Stimulated activated CD4-positive, alpha-beta T cell treated with anti-CD3 and anti-CD28 coated beads, Interleukin-12 subunit alpha, Interleukin-12 subunit beta, amount 100 ng/mL, for 48 hours (primary cell): ENCODE data around the gene MYLK.

ENCODE experiments used
- DNase-seq, 3 donors: peaks; one replicate each; pipeline ENCODE4 v3.0.0-alpha.2; 2020; ENCODE audit warnings: low read depth in 2 of 3, low spot score in 1 of 3

The MYLK gene

GRCh38 chr3:123793425-123793824, 90.7 kb downstream of the MYLK start:
- DNase-seq = no peak

- DNase-seq = no peak
Observed at GRCh38 chr3:123792473-123793201, 91.5 kb downstream of the MYLK start.

- DNase-seq = no peak
Observed at GRCh38 chr3:123791898-123792297, 92.2 kb downstream of the MYLK start.

- no peak for DNase-seq
Observed at GRCh38 chr3:123791417-123791816, 92.7 kb downstream of the MYLK start.

GRCh38 chr3:123791073-123791370, 93.1 kb downstream of the MYLK start:
- no peak for DNase-seq

- DNase-seq = no peak
Observed at GRCh38 chr3:123790254-123791072, 93.7 kb downstream of the MYLK start.

- no peak for DNase-seq
Observed at GRCh38 chr3:123789760-123790159, 94.4 kb downstream of the MYLK start.

GRCh38 chr3:123789160-123789559, 95.0 kb downstream of the MYLK start:
- no peak for DNase-seq

- no peak for DNase-seq
Observed at GRCh38 chr3:123788710-123789109, 95.4 kb downstream of the MYLK start.

GRCh38 chr3:123787133-123787532, 97.0 kb downstream of the MYLK start:
- no peak for DNase-seq

GRCh38 chr3:123785602-123786001, 98.5 kb downstream of the MYLK start:
- DNase-seq = no peak

- DNase-seq = no peak
Observed at GRCh38 chr3:123783811-123784210, 100.3 kb downstream of the MYLK start.

GRCh38 chr3:123783050-123783689, 101.0 kb downstream of the MYLK start:
- no peak for DNase-seq

GRCh38 chr3:123782488-123782887, 101.6 kb downstream of the MYLK start:
- no peak for DNase-seq

GRCh38 chr3:123781571-123782275, 102.4 kb downstream of the MYLK start:
- DNase-seq = no peak

- DNase-seq = no peak
Observed at GRCh38 chr3:123781138-123781537, 103.0 kb downstream of the MYLK start.

GRCh38 chr3:123780656-123781055, 103.5 kb downstream of the MYLK start:
- DNase-seq = no peak

GRCh38 chr3:123779655-123780231, 104.4 kb downstream of the MYLK start:
- DNase-seq = no peak

- no peak for DNase-seq
Observed at GRCh38 chr3:123778991-123779622, 105.0 kb downstream of the MYLK start.

GRCh38 chr3:123778525-123778924, 105.6 kb downstream of the MYLK start:
- DNase-seq = no peak
